Amniotic stem cell (primary cell): Measurements from ENCODE around the gene IZUMO4.
A peak's percentile ranks its signal among the peaks of the same experiment; 100 is the strongest.
"Not testable (repeated sequence)": the region's sequence is repeated elsewhere in the genome, so short reads cannot be mapped to it uniquely, and the experiment has no call there.

ENCODE experiments used
- DNase-seq: peaks from one replicate; lab custom pipeline; 2025; lab: John Stamatoyannopoulos, UW

The IZUMO4 gene

DNA sequence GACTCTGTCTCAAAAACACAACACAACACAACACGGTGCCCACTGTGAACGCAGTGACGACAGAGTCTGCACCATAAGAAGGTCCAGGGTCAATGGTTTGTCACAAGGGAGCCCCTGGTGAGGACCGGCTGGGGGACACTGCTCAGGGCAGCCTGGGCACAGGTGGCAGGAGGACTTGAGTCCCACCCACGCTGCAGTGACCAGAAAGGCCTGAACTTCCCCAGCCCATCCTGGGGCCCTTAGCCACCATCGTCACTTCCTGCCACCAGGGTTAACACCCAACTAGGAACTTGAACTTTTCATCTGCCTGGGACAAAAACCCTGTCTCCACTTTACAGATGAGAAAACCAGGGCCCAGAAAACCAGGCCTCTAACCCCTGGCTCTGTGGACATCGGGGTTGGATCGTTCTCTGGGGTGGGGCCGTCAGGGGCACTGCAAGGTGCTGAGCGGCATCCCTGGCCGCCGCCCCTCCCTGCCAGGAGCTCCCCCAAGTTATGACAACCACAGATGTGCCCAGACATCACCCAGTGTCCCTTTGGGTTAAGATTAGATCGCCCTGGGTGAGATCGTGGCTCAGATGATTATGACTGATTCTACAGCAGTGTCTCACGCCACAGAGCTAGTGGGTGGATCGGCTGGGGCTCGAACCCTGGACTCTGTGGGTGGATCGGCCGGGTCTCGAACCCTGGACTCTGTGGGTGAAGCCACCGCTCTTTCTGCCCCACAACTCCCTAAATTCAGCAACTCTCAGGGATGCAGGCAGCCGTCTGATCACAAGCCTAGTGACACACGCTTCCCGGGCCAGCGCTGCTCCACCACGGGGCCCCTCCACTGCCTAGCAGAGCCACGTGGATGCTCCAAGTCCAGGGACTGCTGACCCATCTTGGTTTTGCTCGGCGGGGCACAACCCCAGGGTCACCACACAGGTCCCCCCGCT, 14.6 kb upstream of the IZUMO4 start:
- DNase-seq, result no peak

DNA sequence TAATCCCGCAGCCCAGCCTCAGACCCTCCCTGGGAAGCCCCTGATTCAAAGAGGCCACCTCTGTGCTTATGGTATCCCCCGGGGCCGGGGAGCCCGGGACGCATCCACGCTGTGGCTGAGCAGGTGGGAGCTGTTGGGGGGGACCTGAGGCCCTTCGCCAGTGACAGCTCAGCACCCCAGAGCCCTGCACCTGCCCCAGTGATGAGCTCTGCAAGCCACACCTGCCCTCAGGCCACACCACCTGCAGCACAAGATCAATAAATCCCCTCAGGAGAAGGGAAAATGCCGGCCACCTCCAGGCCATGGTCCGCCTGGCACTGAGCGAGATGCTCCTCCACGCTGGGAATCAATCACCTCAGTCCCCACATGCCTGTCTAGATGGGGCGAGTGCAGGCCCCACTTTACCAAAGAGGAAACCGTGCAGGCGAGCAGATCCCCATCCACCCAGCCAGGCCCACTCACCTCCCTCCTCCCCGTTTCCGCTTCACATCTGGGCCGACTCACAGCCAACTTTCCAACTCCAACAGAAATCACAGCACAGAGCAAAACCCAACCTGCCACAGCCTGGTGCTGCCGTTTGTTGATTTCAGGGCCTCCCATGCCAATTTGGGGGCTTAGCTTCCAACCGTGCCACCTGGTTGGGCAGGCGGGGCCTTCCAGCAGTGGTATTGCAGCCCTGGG, 13.4 kb upstream of the IZUMO4 start:
- DNase-seq, result no peak

DNA sequence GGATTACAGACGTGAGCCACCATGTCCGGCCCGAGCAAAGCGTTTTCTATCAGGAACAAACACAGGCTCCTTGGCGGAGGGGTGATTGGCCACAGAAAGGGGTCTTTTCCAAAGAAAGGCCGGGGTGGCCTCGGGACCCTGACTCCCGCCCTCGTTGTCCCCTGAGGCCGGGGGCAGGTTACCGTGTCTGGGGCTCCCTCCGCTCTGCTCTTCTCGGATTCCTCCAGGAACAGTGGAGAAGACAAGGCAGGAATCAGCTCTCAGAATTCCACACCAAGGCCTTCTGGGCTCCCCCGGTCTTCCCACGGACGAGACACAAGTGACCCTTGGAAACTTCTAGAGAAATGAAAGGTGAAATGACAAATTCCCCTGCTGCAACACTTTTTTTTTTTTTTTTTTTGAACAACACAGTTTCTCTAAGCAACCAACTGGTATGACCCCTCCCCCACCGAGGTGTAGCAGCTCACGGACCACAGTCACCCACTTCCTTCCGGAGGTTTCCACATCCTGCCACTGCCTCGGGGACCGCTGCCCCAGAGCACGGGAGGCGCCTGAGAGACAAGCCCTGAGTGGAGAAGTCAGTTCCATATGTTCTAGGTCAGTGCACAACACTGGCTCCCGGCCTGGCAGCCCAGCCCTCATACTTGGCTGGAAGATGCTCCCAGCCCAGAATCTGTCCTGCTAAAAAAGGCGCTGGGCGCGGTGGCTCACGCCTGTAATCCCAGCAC, 11.6 kb upstream of the IZUMO4 start:
- no peak for DNase-seq

DNA sequence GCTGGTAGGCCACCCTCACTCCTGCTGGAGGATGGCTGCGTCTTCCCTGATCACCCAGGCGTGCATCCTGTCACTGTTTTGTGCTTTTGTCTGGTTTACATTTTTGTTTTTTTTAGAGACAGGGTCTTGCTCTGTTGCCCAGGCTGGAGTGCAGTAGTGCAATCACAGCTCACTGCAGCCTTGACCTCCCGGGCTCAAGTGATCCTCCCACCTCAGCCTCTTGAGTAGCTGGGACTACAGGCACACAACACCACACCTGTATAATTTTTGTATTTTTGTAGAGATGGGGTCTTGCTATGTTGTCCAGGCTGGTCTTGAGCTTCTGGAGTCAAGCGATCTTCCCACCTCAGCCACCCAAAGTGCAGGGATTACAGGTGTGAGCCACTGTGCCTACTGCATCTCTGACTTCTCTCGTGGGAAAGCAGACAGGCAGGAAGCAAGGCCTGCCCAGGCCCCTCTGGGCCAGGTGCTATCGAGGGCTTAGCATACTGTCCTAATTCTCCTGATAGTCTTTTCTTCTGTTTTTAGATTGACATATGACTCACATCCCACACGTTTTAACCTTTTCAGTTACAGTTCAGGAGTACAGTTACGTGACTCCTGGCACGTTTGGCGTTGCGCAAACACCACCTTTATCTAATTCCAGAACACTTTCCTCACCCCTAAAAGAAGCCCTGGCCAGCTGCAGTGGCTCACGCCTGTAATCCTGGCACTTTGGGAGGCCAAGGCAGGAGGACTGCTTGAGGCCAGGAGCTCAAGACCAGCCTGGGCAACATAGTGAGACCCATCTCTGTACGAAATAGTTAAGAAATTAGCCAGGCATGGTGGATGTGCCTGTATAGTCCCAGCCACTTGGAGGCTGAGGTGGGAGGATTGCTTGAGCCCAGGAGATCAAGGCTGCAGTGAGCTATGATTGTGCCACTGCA, 9.8 kb upstream of the IZUMO4 start:
- DNase-seq, result not testable (repeated sequence)

DNA sequence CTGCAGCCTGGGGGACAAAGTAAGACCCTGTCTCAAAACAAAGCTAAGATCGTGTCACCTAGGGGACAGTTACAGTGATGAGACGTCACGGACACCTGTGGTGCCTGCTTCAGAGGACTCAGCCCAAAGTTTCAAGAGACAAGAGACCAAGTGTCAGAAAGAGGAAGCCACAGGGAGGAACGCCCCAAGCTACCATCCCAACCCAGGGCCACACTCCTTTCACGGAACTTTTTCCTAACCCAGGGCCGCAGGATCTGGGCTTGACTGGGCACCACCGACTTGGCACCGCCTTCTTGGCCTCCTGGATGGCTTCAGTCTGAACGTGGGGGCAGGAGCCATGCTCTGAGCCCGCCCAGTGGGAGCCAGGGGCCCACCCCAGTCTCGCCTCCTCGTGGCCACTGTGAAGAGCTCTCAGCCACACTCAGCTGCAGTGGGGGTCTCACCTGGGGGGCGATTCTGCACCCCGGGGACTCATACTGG, 9.1 kb upstream of the IZUMO4 start:
- DNase-seq, result no peak

DNA sequence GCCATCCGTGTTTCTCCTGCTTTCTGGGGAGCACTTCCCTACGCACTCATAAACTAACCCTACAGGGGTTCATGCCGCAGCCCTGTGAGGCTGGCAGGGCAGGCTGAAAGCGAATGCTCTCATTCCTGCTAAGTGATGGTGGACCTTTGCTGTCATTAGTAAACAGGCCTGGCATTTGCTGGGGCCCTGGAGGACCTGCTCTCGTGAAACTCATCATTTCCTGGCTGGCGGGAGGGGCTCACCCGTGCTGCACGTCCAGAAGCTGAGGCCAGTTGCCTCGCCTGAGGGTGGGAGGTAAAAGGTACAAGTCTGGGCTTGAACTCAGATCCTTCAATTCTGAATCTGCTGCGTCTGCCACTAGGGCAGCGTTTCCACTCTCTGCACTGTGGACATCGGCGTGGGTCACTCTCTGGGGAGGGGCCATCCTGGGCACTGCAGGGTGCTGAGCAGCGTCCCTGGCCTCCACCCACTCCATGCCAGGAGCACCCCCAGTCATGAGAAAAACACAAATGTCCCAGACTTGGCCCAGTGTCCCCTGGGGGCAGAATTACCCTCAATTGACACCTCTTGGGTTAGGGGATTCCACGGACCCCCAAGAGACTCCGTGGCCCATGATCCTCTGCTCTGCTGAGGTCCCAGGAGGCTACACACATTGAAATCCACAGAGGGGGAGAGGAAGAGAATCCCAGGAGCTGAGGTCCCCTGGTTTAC, 7.6 kb upstream of the IZUMO4 start:
- DNase-seq, result no peak

DNA sequence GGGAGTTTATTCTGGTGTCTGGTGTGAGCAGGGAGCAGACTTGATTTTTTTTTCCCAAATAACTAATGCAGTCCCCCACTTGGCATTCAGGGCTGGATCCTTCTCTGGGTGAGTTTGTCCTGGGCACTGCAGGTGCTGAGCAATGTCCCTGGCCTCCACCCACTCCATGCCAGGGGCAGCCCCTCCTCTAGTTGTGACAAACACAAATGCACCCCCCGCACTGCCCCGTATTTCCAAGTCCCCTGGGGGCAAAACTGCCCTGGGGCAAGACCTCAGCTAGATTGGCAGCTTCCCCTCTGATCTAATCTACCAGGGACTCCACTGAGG, 7.0 kb upstream of the IZUMO4 start:
- no peak for DNase-seq

DNA sequence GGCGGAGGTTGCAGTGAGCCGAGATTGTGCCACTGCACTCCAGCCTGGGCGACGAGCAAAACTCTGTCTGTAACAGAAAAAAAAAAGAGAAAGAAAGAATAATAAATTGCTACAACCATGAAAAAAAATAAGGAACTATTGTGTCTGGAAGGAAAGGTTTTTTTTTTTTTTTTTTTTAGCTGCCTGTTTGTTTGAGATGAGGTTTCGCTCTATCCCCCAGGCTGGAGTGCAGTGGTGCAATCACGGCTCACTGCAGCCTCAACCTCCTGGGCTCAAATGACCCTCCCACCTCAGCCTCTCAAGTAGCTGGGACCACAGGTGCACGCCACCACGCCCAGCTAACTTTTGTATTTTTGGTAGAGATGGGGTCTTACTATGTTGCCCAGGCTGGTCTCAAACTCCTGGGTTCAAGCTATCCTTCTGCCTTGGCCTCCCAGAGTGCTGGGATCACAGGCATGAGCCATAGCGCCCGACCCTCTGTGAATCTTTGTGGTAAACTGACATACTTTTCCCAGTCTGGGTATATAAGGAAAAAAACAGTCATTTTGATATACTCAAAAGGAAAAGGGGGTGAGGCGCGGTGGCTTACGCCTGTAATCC, 4.7 kb upstream of the IZUMO4 start:
- not testable (repeated sequence) for DNase-seq

DNA sequence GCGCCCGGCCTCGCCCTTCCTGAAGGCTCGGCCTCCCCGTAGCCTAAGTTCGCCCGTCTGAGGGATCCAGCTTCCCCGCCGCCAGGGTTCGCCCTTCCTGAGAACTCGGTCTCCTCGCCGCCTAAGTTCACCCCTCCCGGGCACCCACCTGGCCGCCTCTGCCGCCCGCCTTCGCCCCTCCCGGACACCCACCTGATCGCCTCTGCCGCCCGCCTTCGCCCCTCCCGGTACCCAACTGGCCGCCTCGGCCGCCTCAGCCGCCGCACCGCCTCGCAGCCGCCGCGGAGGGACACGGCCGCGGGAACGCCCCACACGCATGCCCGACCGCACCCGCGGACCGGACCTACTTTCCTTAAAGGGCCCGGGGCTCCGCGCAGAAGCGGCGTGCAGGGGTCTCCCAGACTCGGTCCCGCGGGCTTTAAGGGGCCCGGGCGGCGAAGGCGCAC, 658 bp upstream of the IZUMO4 start, which contains the start of gene MOB3A:
Gene MOB3A, minus strand, starts transcription at position 293 of the 446 bp plus-strand sequence. CDS start 17,766 bp downstream, outside the sequence.
- DNase-seq, result peak; percentile 73

DNA sequence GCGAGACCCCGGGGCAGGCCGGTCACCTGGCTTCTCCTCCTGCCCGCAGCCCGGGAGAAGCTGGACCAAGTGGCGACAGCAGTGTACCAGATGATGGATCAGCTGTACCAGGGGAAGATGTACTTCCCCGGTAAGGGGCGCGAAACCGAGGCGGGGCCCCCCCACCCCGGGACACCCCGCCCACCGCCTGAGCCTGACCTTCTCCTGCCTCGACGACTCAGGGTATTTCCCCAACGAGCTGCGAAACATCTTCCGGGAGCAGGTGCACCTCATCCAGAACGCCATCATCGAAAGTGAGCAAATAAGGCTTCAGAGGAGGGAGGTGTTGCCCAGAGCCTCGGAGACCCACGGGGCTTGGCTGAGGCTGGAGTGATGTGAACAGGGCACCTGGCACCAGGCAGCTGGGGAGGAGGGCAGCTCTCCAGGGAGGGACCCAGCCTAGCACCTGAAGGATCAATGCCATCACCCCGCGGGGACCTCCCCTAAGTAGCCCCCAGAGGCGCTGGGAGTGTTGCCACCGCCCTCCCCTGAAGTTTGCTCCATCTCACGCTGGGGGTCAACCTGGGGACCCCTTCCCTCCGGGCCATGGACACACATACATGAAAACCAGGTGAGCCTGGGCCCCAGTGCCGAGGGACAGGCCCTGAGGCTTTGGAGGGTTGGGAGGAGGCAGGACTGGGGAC, 629 bp downstream of the IZUMO4 start:
- no peak for DNase-seq

DNA sequence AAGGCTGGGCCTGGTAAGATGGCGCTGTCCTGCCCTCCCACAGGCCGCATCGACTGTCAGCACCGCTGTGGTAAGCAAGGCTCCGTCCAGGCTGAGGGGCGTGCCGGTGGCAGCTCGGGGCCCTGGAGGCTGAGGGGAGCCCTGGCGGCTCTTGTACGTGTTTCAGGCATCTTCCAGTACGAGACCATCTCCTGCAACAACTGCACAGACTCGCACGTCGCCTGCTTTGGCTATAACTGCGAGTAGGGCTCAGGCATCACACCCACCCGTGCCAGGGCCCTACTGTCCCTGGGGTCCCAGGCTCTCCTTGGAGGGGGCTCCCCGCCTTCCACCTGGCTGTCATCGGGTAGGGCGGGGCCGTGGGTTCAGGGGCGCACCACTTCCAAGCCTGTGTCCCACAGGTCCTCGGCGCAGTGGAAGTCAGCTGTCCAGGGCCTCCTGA, 1.2 kb downstream of the IZUMO4 start:
- no peak for DNase-seq

DNA sequence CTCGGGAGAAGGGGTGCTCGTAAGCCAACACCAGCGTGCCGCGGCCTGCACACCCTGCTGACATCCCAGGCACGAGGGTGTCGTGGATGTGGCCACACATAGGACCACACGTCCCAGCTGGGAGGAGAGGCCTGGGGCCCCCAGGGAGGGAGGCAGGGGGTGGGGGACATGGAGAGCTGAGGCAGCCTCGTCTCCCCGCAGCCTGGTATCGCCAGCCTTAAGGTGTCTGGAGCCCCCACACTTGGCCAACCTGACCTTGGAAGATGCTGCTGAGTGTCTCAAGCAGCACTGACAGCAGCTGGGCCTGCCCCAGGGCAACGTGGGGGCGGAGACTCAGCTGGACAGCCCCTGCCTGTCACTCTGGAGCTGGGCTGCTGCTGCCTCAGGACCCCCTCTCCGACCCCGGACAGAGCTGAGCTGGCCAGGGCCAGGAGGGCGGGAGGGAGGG, 2.4 kb downstream of the IZUMO4 start:
- no peak for DNase-seq

DNA sequence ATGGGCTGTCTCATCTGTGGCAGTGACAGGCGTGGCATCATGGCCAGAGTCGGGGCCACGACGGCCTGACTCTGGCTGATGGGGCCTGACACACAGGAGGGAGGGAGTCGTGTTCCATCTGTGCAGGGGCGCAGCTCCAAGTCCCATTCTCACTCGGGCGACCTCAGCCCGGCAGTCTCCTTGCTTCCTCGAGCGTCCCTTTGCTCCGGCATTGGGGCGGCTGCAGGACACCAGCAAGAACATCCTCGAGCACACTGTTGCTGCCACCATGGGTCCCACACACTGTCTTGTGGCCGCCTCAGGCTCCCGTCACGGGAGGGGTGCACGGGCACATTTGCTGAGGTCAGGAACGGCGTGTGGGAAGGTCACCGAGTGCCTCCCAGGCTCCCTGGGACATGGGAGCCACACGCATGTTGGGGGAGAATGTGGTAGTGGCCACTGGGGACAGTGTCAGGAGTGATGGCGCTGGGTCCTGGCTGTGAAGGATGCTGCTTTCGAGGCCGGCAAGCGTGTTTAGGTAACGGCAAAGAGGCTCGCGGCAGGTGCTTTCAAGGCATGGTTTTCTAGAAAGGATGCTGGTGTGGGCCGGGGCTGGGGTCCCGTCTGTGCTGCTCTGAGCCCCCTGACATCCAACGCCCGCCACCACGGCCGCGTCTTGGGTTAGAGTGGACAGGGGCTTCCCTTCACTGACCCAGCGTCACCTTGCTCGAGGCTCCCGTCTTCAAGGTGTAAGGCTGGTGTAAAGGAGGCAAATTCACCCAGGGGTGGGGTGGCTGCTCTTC, 3.4 kb downstream of the IZUMO4 start:
- DNase-seq, result no peak

DNA sequence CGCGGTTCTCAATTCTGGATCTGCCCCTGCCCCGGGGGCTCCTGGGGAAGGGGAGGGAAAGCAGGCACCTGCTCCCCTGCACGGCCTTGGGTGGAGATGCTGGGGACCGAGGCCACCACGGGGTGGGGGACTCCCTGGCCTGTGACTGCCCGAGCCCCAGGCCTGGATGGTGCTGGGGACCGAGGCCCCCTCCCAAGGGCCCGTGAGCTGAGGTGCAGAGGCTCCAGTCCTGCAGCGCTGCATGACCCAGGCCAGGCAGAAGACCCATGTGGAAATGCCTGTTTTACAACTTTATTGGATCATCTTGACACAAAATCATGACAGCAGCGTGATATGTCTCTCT, 4.0 kb downstream of the IZUMO4 start:
- DNase-seq, result no peak

DNA sequence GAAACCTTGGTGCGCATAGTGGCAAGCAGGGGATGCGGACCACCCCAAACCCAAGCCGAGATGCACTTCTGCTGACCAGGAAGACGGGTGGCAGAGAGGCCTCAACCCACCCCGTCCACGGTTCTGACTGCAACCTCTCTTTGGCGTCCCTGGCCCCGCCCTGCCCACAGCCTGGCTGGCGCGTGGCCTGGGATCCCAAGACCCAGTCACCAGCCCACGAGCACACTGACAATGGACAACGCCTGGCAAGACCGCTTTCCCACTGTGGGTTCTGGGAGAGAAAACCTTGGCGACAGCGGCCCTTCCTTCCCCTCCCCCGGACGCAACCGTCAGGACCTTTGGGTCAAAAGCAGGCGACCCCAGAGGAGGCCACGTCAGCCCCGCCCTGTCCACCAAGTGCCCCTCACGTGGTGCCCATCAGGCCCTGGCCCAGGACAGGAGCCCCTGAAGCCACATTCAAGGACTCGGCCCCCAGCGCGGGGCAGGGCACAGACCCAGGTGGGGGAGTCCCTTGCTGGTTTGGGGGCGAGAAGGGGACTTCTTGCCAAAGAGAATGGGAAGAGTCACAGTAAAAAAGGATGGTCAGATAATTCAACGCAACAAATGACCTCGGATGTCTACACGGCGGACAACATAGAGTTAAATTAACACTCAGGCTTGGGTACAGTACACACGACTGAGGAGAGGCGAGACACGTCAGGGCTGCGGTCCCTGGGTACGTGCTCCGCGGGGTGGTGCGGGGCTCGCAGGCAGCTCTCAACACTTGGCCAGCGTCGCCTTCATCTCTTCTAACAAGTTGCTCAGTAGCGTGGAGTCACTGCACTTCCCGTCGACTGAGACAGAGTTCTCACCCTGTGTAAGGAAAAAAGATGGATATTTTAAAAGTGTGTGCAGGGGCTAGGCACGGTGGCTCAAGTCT, 5.0 kb downstream of the IZUMO4 start:
- no peak for DNase-seq

DNA sequence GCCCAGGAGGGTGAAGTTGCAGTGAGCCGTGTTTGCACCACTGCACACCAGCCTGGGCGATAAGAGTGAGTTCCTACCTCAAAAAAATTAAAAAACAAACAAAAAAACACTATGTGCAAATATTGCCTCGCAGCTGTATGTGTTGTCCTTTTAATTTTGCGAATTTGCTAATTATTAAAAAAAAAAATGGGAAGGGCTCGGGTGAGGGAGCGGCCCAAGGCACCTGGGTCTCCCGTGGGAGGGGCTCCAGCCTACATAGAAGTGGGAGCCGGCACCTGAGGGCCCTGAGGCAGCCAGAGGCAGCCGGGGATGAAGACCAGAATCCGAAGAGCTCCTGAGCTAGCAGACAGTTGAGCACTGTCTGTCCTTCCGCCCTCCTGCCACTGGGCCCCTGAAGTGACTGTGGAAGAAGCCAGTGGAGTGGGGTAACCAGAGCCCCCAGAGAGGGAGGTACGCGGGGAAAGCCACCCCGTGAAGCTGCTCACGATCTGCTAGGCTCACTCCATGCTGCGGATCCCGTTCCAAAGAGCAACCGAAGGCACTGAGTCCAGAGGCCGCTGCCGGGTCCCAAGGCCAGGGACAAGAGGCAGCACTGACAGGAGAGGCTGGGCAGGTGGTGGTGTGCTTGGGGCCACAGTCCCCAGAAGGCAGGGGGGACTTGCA, 6.5 kb downstream of the IZUMO4 start:
- no peak for DNase-seq
